Body of pancreas (tissue), 4 donors: ENCODE measurements around the gene ATP5MC2. TPM values are rescaled to one million over a fixed set of nuclear protein-coding genes. Genes with fewer than 3 reads are reported as not detected.
A peak's percentile ranks its signal among the peaks of the same experiment; 100 is the strongest.

Source experiments
- ATAC-seq: fragments of 150-250 bp; one replicate; pipeline ENCODE4 v1.9.1; 2016
- DNase-seq, 4 donors: peaks; one replicate each; pipeline ENCODE4 v3.0.0-alpha.2; 2019
- H3K27ac ChIP-seq, 4 donors: fragments of 200-600 bp; sonication (generic); 1 replicate in 3 of 4; 2 replicates in 1 of 4; pipeline versions ENCODE4 v1.5.1 to v1.6.1; 2016 to 2019; ENCODE audit warnings: mild to moderate bottlenecking in 1 of 4, mixed read lengths in 1 of 4, moderate library complexity in 1 of 4
- H3K27me3 ChIP-seq, 2 donors: fragments of 200-600 bp; sonication (generic); one replicate each; pipeline ENCODE4 v1.6.0; 2016; ENCODE audit warnings: mild to moderate bottlenecking in 1 of 2
- H3K36me3 ChIP-seq, 2 donors: fragments of 200-600 bp; sonication (generic); replicated peaks in 1 of 2; 2 replicates each; pipeline ENCODE4 v1.5.1; 2016; ENCODE audit warnings: low read depth in 2 of 2; ENCODE audit not compliant: insufficient read depth in 1 of 2
- H3K4me1 ChIP-seq: fragments of 200-600 bp; sonication (generic); one replicate; pipeline ENCODE4 v1.6.0; 2016
- H3K4me3 ChIP-seq, 2 donors: fragments of 200-600 bp; sonication (generic); 1 replicate in 1 of 2; 2 replicates in 1 of 2; pipeline ENCODE4 v1.5.1; 2016 to 2019
- H3K9me3 ChIP-seq, 3 donors: fragments of 200-600 bp; sonication (generic); 1 replicate in 2 of 3; 2 replicates in 1 of 3; pipeline ENCODE4 v1.5.1; 2016
- POLR2A ChIP-seq, 3 donors: fragments of 450-650 bp; IDR thresholded peaks; one replicate each; pipeline ENCODE4 v1.6.1; 2016; ENCODE audit warnings: antibody characterized with exemption in 3 of 3, mild to moderate bottlenecking in 2 of 3
- WGBS, 2 donors: methylation state at CpG; one replicate each; pipeline ENCODE4 v1.1.5; 2017; 5-methylcytosine and 5-hydroxymethylcytosine counted together
- intact Hi-C: fragments of 100-400 bp; cut with DNase I; formaldehyde crosslinking; loops from one replicate; pipeline ENCODE4 v1.15.1; 2023
- total RNA-seq, 2 donors: library from RNA; depleted of rRNA; stranded (reverse); fragments of >200 nt; gene quantifications; one replicate each; pipeline ENCODE4 v1.1.0, GENCODE V29; 2016
- TF ChIP-seq, protein P1 (sequence below), 7 experiments: fragments of 450-650 bp in 4 of 7; fragments of 200-600 bp in 3 of 7; sonication (generic) in 3 of 7; IDR thresholded peaks; one replicate each; pipeline ENCODE4 v1.5.1; 2016 to 2019; ENCODE audit warnings: antibody characterized with exemption in 7 of 7

The ATP5MC2 gene
- total RNA-seq, 2 donors from 2014 or later, result 94.3 to 143 TPM

DNA sequence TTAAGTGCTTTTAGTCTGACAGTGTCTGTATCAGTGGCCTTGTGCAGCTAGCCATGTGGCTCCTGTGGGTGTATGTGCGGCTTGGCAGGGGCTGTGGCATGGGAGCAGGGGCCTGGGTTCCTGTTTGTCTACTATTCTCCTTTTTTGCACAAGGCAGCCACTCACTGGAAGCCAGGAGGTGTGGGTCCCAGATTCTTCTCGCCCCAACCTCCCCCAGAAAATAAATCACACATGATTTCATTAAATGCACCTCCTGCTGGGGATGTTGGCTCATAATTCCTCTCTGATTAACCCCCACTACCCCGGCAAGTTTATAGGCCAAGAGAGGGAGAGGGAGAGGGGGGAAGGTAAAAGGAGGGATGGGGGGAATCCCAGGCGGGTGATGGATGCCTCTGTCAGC lies 33.8 kb upstream of the ATP5MC2 start:
- TF ChIP-seq POLR2A (IDR thresholded peaks at IDR 0.05), result no peak
- TF ChIP-seq, protein P1, sequence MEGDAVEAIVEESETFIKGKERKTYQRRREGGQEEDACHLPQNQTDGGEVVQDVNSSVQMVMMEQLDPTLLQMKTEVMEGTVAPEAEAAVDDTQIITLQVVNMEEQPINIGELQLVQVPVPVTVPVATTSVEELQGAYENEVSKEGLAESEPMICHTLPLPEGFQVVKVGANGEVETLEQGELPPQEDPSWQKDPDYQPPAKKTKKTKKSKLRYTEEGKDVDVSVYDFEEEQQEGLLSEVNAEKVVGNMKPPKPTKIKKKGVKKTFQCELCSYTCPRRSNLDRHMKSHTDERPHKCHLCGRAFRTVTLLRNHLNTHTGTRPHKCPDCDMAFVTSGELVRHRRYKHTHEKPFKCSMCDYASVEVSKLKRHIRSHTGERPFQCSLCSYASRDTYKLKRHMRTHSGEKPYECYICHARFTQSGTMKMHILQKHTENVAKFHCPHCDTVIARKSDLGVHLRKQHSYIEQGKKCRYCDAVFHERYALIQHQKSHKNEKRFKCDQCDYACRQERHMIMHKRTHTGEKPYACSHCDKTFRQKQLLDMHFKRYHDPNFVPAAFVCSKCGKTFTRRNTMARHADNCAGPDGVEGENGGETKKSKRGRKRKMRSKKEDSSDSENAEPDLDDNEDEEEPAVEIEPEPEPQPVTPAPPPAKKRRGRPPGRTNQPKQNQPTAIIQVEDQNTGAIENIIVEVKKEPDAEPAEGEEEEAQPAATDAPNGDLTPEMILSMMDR (IDR thresholded peaks at IDR 0.05), result no peak
- no peak overlapping the region for H3K27ac ChIP-seq
- H3K27me3 ChIP-seq, result no peaks in the 10 kb centered on the region
- intact Hi-C loops, result no loop called here
- ATAC-seq (no peak), DNase-seq (no peak)
- no peaks in the 10 kb centered on the region for H3K9me3 ChIP-seq
- no peak overlapping the region for H3K4me3 ChIP-seq
- WGBS, 2 donors, result 13 to 20% methylated on average over 4 of the region's 4 CpGs
- no peaks in the 10 kb centered on the region for H3K4me1 ChIP-seq
- peaks cover 11 to 17% of the 10 kb centered on the region in 2 donors for H3K36me3 ChIP-seq

DNA sequence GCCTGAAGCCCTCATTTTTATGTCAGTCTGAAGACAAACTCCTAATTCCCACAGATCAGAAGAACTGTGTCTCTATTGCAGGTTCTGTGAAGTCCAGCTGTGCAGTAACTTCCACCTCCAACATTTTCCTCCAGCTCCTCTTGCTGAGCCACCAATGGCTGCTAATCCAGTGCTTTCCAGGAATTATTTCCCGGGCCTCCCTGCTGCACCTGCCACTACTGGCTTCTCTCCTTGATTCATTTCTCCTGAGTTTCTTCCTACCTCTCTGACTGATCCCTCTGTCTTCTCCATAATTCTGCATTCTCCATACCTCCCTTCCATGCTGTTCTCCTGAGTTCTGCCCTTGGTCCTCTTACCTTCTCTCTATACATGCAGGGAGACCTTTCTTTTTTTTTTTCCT lies 30.2 kb upstream of the ATP5MC2 start:
- intact Hi-C loops, result no loop called here
- 62 to 83% methylated on average over 1 of the region's 1 CpG for WGBS, 2 donors
- no peak for DNase-seq
- no peaks in the 10 kb centered on the region for H3K4me1 ChIP-seq
- no peak for ATAC-seq
- no peak overlapping the region for H3K4me3 ChIP-seq
- no peaks in the 10 kb centered on the region for H3K27me3 ChIP-seq
- no peak overlapping the region for H3K27ac ChIP-seq
- H3K36me3 ChIP-seq, result no peaks in the 10 kb centered on the region
- TF ChIP-seq, protein P1 (IDR thresholded peaks at IDR 0.05), result no peak
- no peak for TF ChIP-seq POLR2A (IDR thresholded peaks at IDR 0.05)
- H3K9me3 ChIP-seq, result no peaks in the 10 kb centered on the region

DNA sequence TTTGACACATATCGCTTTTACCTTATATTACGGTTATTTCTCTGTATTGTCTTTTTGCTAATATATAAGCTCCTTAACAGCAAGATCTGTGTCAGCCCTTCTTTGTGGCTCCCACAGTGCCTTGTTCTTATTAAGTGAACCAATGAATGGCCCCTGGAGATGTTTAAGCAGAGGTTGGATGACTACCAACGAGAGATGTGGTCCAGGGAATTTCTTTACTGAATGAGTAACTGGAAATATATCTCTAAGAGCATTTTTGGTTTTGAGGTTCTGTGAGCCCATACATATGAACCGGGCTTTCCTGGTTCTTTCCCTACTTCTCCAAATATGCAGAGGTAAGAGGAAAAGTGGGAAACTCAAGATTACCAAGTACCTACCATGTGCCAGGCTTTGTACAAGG lies 27.9 kb upstream of the ATP5MC2 start:
- no peaks in the 10 kb centered on the region for H3K36me3 ChIP-seq
- no peaks in the 10 kb centered on the region for H3K27me3 ChIP-seq
- 63 to 65% methylated on average over 4 of the region's 4 CpGs for WGBS, 2 donors
- no peak overlapping the region for H3K27ac ChIP-seq
- H3K4me1 ChIP-seq, result no peaks in the 10 kb centered on the region
- H3K4me3 ChIP-seq, result no peak overlapping the region
- ATAC-seq, result no peak
- TF ChIP-seq POLR2A (IDR thresholded peaks at IDR 0.05), result no peak
- TF ChIP-seq, protein P1 (IDR thresholded peaks at IDR 0.05), result no peak
- no peaks in the 10 kb centered on the region for H3K9me3 ChIP-seq
- intact Hi-C loops, result loop anchor here (5.0 kb wide), 1 partner anchor 39 kb away; no protein-coding TSS in a partner anchor
- DNase-seq, result no peak

DNA sequence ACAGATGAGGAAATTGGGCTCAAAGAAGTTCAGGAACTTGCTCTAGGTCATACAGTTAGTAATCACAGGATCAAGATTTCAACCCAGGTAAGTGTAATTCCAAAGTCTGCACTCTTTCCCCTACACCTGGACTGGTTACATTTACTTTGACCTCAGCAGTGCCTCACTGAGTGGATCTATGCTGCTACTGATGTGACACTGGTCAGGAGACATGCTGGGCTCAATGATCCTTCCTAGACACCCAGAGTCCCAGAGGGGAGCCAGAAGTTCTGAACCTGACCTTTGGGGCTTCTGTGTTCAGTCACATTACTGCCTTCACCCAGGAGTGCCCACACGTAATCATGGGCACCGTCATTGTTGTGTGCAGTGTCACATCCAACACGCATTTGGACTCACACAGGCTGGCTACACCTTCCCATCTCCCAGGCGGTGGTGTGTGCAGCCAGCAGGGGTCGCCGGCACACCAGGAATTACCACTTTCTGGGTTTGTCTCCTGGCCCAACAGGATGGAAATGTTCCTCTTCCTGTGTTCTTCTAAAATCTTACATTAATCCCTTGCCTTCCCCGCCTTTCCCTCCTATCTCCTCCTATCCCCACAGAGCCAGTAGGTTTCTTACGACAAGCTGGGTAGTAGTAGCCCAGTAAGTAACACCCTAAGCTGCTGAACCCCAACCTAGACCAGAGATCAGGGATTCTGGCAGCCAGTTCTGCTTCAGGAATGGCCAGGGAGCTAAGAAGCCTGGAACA lies 25.8 kb upstream of the ATP5MC2 start:
- H3K9me3 ChIP-seq, result no peaks in the 10 kb centered on the region
- peaks cover 0 to 13% of the 10 kb centered on the region in 2 donors for H3K27me3 ChIP-seq
- DNase-seq (peak; percentile 80 to 87 (median 84)), ATAC-seq (peak; percentile 96)
- H3K36me3 ChIP-seq, result no peaks in the 10 kb centered on the region
- WGBS, 2 donors, result 1% methylated on average over 8 of the region's 8 CpGs
- peaks cover 3% of the 10 kb centered on the region for H3K4me1 ChIP-seq
- H3K27ac ChIP-seq, result no peak overlapping the region
- no peak for TF ChIP-seq POLR2A (IDR thresholded peaks at IDR 0.05)
- TF ChIP-seq, protein P1 (IDR thresholded peaks at IDR 0.05), result peak; percentile 80 to 97 (median 94)
- no peak overlapping the region for H3K4me3 ChIP-seq
- intact Hi-C loops, result loop anchor here (5.0 kb wide), 1 partner anchor 41 kb away; no protein-coding TSS in a partner anchor

DNA sequence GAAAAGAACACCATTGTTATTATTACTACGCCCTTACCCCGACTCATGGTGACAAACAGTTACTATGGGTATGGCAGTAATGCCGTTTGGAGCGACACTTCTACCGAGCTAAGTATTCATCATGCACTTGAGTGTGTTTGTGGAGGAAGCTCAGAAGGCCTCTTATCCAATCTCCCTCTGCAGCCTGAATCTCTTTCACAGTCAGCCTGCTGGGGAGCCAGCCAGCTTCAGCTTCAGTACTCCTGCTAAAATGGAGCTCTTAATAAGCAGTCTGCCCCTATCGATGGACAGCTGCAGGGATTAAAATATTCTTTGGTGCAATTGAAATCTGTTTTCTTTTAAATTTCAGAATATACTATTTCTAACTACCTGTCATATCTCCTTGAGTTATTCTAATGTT lies 24.7 kb upstream of the ATP5MC2 start:
- intact Hi-C loops, result loop anchor here (5.0 kb wide), 1 partner anchor 42 kb away; no protein-coding TSS in a partner anchor
- 49% methylated on average over 6 of the region's 6 CpGs for WGBS, 2 donors
- Histone ChIP-seq H3K9me3 (no peaks in the 10 kb centered on the region), H3K27me3 (peaks cover 3 to 23% of the 10 kb centered on the region in 2 donors), H3K36me3 (no peaks in the 10 kb centered on the region), H3K27ac (no peak overlapping the region), H3K4me1 (peaks cover 12% of the 10 kb centered on the region), H3K4me3 (no peak overlapping the region)
- DNase-seq (no peak), ATAC-seq (no peak)
- TF ChIP-seq, protein P1 (IDR thresholded peaks at IDR 0.05), result no peak
- no peak for TF ChIP-seq POLR2A (IDR thresholded peaks at IDR 0.05)
